ENCODE data around the gene QSOX2. TPM values are rescaled to one million over a fixed set of nuclear protein-coding genes. Genes with fewer than 3 reads are reported as not detected.

Gene QSOX2
- total RNA-seq, 2 experiments from 2014 or later = 17.7 to 18.0 TPM

DNA sequence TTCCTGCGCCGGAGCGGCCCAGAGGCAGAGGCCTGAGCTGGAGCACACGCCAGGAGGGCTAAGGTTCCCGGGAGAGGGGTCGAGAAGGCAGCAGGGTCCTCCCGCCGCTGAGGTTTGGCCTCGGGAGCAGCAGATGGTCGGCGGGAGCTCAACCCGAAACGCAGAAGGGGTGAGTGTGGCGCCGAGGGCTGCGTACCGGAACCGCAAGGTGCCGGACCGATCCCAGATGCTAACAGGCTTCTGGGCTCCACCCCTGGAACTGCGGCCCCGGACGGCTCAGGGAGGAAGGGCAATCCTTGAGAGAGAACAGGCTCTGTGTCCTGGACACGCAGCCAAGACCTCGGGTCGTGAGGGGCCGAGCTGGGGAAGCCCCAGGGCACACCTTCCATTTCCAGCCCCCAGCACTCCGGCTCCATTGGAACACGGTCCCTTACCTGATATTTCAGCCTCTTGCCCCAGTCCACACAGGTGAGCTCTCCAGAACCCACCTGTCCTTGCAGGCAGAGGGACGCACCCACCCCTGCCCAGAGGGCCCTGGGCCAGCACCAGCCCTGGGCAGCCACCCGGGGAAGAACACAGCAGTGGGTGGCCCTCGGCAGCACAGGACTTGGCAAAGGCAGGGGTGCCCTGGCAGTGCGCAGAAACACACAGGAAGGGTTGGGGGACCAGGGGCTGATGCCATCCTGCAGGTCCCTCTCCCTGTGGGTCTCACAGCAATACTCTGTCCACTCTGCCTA lies 42.0 kb downstream of the QSOX2 start:
- intact Hi-C loops (cut with micrococcal nuclease) = no loop called here

GRCh38 chr9:136202454-136203407 lies 42.9 kb downstream of the QSOX2 start:
- Mint-ChIP-seq H3K27ac (no peak overlapping the region), H3K4me1 (ENCODE audit: low read depth) (peaks cover 2% of the 10 kb centered on the region), H3K4me3 (no peak overlapping the region), H3K9me3 (no peaks in the 10 kb centered on the region), H3K27me3 (ENCODE audit: low read depth) (peaks cover 37% of the 10 kb centered on the region), H3K36me3 (ENCODE audit: low read depth) (peaks cover 8% of the 10 kb centered on the region)
- CTCF ChIA-PET = interaction anchor here (0.6 kb wide), 1 partner anchor 99 kb away, joined by 3 read pairs; no protein-coding TSS in a partner anchor
- DNase-seq = no peak
- intact Hi-C loops (cut with micrococcal nuclease) = no loop called here

More for the DNA sequence above, 42.0 kb downstream of the QSOX2 start:
- Mint-ChIP-seq H3K9me3 (no peaks in the 10 kb centered on the region), H3K27ac (no peak overlapping the region), H3K27me3 (ENCODE audit: low read depth) (peaks cover 29% of the 10 kb centered on the region), H3K36me3 (ENCODE audit: low read depth) (peaks cover 11% of the 10 kb centered on the region), H3K4me3 (no peak overlapping the region), H3K4me1 (ENCODE audit: low read depth) (peaks cover 2% of the 10 kb centered on the region)
- CTCF ChIA-PET = no interaction called here
- no peak for DNase-seq

GRCh38 chr9:136201609-136202453 lies 43.8 kb downstream of the QSOX2 start:
- Mint-ChIP-seq H3K4me3 (no peak overlapping the region), H3K9me3 (no peaks in the 10 kb centered on the region), H3K36me3 (ENCODE audit: low read depth) (peaks cover 5% of the 10 kb centered on the region), H3K4me1 (ENCODE audit: low read depth) (peaks cover 2% of the 10 kb centered on the region), H3K27me3 (ENCODE audit: low read depth) (peaks cover 40% of the 10 kb centered on the region), H3K27ac (no peak overlapping the region)
- intact Hi-C loops (cut with micrococcal nuclease) = no loop called here
- DNase-seq = no peak
- CTCF ChIA-PET = interaction anchor here (0.6 kb wide), 1 partner anchor 98 kb away, joined by 3 read pairs; no protein-coding TSS in a partner anchor

DNA sequence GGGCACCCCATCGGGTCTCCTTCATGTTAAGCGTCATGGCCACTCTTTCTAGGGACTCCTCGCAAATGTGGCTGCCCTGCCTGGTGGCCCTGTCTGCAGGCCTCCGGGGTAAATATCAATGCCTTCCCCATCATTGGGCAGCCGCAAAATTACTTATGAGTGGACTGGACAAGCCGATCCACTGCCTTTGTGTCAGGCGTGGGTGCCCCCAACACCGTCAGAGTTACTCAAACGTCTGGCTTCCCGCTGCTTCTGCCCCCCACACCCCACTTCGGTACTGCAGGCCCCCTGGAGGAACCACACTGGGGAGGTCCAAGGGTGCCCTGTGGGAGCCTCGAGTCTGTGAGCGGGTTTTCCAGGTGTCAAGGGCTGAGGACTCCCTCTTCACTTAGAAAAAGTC lies 44.4 kb downstream of the QSOX2 start:
- Mint-ChIP-seq H3K27ac (no peak overlapping the region), H3K4me1 (ENCODE audit: low read depth) (peaks cover 7% of the 10 kb centered on the region), H3K4me3 (no peak overlapping the region), H3K27me3 (ENCODE audit: low read depth) (peaks cover 46% of the 10 kb centered on the region), H3K9me3 (no peaks in the 10 kb centered on the region), H3K36me3 (ENCODE audit: low read depth) (peaks cover 2% of the 10 kb centered on the region)
- CTCF ChIA-PET = no interaction called here
- DNase-seq = no peak
- intact Hi-C loops (cut with micrococcal nuclease) = no loop called here

- no peak overlapping the region for H3K27ac Mint-ChIP-seq
- peaks cover 5% of the 10 kb centered on the region for H3K4me1 Mint-ChIP-seq (ENCODE audit: low read depth)
- no peak for DNase-seq
- CTCF ChIA-PET = no interaction called here
- no peaks in the 10 kb centered on the region for H3K36me3 Mint-ChIP-seq (ENCODE audit: low read depth)
- intact Hi-C loops (cut with micrococcal nuclease) = no loop called here
- H3K27me3 Mint-ChIP-seq (ENCODE audit: low read depth) = peaks cover 52% of the 10 kb centered on the region
- H3K4me3 Mint-ChIP-seq = no peak overlapping the region
- H3K9me3 Mint-ChIP-seq = no peaks in the 10 kb centered on the region
Observed at GRCh38 chr9:136200424-136200823, 45.2 kb downstream of the QSOX2 start.

GRCh38 chr9:136199391-136200288 lies 46.0 kb downstream of the QSOX2 start:
- H3K27ac Mint-ChIP-seq = no peak overlapping the region
- H3K36me3 Mint-ChIP-seq (ENCODE audit: low read depth) = no peaks in the 10 kb centered on the region
- peaks cover 5% of the 10 kb centered on the region for H3K4me1 Mint-ChIP-seq (ENCODE audit: low read depth)
- no peak for DNase-seq
- H3K27me3 Mint-ChIP-seq (ENCODE audit: low read depth) = peaks cover 59% of the 10 kb centered on the region
- CTCF ChIA-PET = no interaction called here
- no peaks in the 10 kb centered on the region for H3K9me3 Mint-ChIP-seq
- intact Hi-C loops (cut with micrococcal nuclease) = no loop called here
- H3K4me3 Mint-ChIP-seq = no peak overlapping the region

GRCh38 chr9:136198605-136199083 lies 47.0 kb downstream of the QSOX2 start:
- CTCF ChIA-PET = no interaction called here
- H3K27me3 Mint-ChIP-seq (ENCODE audit: low read depth) = peaks cover 52% of the 10 kb centered on the region
- no peak for DNase-seq
- H3K4me1 Mint-ChIP-seq (ENCODE audit: low read depth) = peaks cover 5% of the 10 kb centered on the region
- intact Hi-C loops (cut with micrococcal nuclease) = no loop called here
- H3K27ac Mint-ChIP-seq = no peak overlapping the region
- H3K36me3 Mint-ChIP-seq (ENCODE audit: low read depth) = no peaks in the 10 kb centered on the region
- H3K4me3 Mint-ChIP-seq = no peak overlapping the region
- H3K9me3 Mint-ChIP-seq = no peaks in the 10 kb centered on the region

DNA sequence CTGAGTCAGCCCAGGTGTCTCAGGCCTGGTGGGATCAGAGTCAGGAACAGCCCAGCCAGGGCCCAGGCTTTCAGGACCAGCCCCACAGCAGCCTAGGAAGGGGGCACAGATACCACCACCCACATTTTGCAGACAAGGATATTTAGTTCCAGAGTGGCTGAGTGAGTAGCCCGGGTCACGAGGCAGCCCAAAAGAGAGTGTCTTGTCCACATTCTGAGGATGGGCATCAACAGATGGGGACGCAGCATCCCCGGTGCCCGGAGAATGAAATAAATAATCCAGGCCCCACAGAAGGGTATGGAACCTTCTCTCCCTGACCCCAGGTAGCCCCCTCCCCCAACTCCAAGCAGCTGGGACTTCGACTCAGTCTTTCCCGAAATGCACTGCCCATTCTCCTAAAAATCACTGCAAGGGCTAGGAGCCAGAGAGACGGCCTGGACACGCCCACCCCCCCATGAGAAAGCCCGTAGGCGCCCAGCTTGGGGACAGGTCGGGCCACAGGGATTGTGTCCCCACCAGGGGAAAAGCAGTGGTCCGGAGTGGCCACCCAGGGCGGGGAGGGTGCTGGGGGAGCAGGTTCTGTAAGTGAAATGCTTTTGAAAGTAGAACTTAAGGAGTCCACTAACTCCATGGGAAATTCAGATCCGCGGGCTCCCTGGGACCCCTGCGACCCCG lies 47.5 kb downstream of the QSOX2 start:
- Mint-ChIP-seq H3K9me3 (no peaks in the 10 kb centered on the region), H3K27me3 (ENCODE audit: low read depth) (peaks cover 47% of the 10 kb centered on the region)

GRCh38 chr9:136197084-136197875 lies 48.3 kb downstream of the QSOX2 start:
- no peak for DNase-seq
- no peak overlapping the region for H3K4me3 Mint-ChIP-seq
- no peak overlapping the region for H3K27ac Mint-ChIP-seq
- peaks cover 49% of the 10 kb centered on the region for H3K27me3 Mint-ChIP-seq (ENCODE audit: low read depth)
- no peaks in the 10 kb centered on the region for H3K36me3 Mint-ChIP-seq (ENCODE audit: low read depth)
- no peaks in the 10 kb centered on the region for H3K9me3 Mint-ChIP-seq
- intact Hi-C loops (cut with micrococcal nuclease) = no loop called here
- peaks cover 5% of the 10 kb centered on the region for H3K4me1 Mint-ChIP-seq (ENCODE audit: low read depth)
- CTCF ChIA-PET = no interaction called here

More for the DNA sequence above, 47.5 kb downstream of the QSOX2 start:
- no peak for DNase-seq
- CTCF ChIA-PET = no interaction called here
- intact Hi-C loops (cut with micrococcal nuclease) = no loop called here
- Mint-ChIP-seq H3K4me1 (ENCODE audit: low read depth) (peaks cover 5% of the 10 kb centered on the region), H3K36me3 (ENCODE audit: low read depth) (no peaks in the 10 kb centered on the region), H3K4me3 (no peak overlapping the region), H3K27ac (no peak overlapping the region)

GRCh38 chr9:136196404-136197083 lies 49.1 kb downstream of the QSOX2 start:
- Mint-ChIP-seq H3K4me3 (no peak overlapping the region), H3K4me1 (ENCODE audit: low read depth) (peaks cover 5% of the 10 kb centered on the region), H3K27ac (no peak overlapping the region), H3K9me3 (no peaks in the 10 kb centered on the region), H3K27me3 (ENCODE audit: low read depth) (peaks cover 55% of the 10 kb centered on the region), H3K36me3 (ENCODE audit: low read depth) (no peaks in the 10 kb centered on the region)
- CTCF ChIA-PET = no interaction called here
- intact Hi-C loops (cut with micrococcal nuclease) = no loop called here
- DNase-seq = no peak
